ENCODE measurements around the gene C10orf71.

DNA sequence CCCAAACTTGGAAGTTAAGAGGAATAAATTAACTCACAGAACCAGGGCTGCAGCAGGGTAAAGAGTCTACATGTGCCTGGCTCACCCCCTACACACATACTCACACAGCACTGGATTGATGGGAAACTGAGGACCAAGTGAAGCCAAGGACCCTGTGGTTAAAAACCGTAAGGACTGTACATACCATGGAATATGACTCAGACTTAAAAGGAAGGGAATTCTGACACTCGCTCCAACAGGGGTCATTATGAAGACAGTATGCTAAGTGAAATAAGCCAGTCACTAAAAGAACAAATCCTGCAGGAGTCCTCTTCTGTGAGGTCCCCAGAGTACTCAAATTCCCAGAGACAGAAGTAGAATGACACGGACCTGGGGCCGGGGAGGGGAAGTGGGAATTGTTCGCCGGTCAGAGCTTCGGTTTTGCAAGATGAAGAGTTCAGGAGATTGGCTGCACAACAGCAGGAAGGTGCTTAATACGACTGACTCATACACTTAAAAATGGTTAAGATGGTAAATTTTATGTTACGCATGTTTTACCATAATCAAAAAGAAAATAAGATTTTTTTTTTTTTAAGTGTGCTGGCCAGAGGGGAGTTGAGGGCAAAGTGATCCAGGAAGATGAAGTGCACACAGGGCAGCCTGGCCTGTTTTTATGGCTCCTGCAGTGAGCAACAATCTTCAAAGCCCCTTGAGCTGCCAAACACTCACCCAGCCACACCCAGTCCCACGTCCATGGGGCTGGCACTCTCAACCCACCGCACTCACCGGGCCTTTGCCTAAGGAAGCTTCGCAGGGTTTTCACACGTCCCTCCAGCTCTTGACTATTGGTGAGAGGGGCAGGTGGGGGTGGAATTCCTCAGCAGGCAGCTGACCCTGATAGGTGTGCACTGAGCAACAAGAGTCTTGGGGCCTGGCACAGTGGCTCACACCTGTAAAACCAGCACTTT, 70.5 kb downstream of the C10orf71 start:
- TF ChIP-seq CTCF (IDR thresholded peaks at IDR 0.05): no peak
- no peak for TF ChIP-seq EP300 (IDR thresholded peaks at IDR 0.05)
